Pancreas (tissue), 10 donors: ENCODE results near the gene CSNK1G1. TPM values are rescaled to one million over a fixed set of nuclear protein-coding genes. Genes with fewer than 3 reads are reported as not detected.
A peak's percentile ranks its signal among the peaks of the same experiment; 100 is the strongest.

Experiments
- ATAC-seq, 4 donors: fragments of 200-7000 bp; cut with Tn5 transposase; one replicate each; pipeline versions ENCODE4 v1.8.0 to v1.9.1; 2020; ENCODE audit warnings: mild to moderate bottlenecking in 4 of 4, moderate library complexity in 4 of 4
- DNase-seq, 6 donors: peaks; one replicate each; pipeline ENCODE4 v3.0.0-alpha.2; 2020
- FAIRE-seq: peaks from 2 replicates; lab custom pipeline; 2012; peaks lifted over from hg19 to GRCh38; lab: Jason Lieb, UNC
- H3K27ac ChIP-seq, 4 donors: fragments of 200-600 bp; sonication (generic); 1 replicate in 3 of 4; 2 replicates in 1 of 4; pipeline versions ENCODE4 v1.5.0 to v1.8.0; 2020
- H3K27me3 ChIP-seq, 4 donors: fragments of 200-600 bp; one replicate each; pipeline ENCODE4 v1.8.0; 2021
- H3K36me3 ChIP-seq, 3 donors: fragments of 200-600 bp; sonication (generic) in 1 of 3; one replicate each; pipeline versions ENCODE4 v1.5.0 to v1.8.0; 2020 to 2021
- H3K4me1 ChIP-seq, 3 donors: fragments of 200-600 bp; one replicate each; pipeline ENCODE4 v1.8.0; 2021
- H3K4me3 ChIP-seq, 4 donors: fragments of 200-600 bp; sonication (generic) in 2 of 4; one replicate each; pipeline versions ENCODE4 v1.5.0 to v1.8.0; 2020 to 2021
- H3K9me3 ChIP-seq, 4 donors: fragments of 200-600 bp; one replicate each; pipeline ENCODE4 v1.8.0; 2021
- WGBS, 2 donors: extraction: QIAGEN DNeasy Blood & Tissue Kit; methylation state at CpG; one replicate each; pipeline ENCODE4 v1.1.7; 2013; 5-methylcytosine and 5-hydroxymethylcytosine counted together
- intact Hi-C, 3 donors: fragments of 100-400 bp; cut with DNase I; formaldehyde crosslinking; loops; one replicate each; pipeline versions ENCODE4 v1.11.1 to v1.14.2; 2022
- polyA plus RNA-seq, 2 donors: library from polyadenylated mRNA; stranded (reverse); fragments of 200-250 nt; gene quantifications; one replicate each; pipeline ENCODE4 v1.2.3, GENCODE V29; 2013
- total RNA-seq, 6 donors: library from RNA; stranded (reverse); fragmentation: NEBNext Ultra II Directional in 4 of 6; extraction: Animal tissue kit (Norgen Biotek cat#: 25700) in 4 of 6; gene quantifications; one replicate each; pipeline versions ENCODE4 v1.2.1 to v1.2.4, GENCODE V29; 2021 to 2023
- TF ChIP-seq, protein P1 (sequence below), 4 donors: fragments of 200-600 bp; sonication (generic) in 3 of 4; IDR thresholded peaks; one replicate each; pipeline versions ENCODE4 v1.5.0 to v1.8.0; 2021; ENCODE audit warnings: antibody characterized with exemption in 4 of 4
- donor health status: healthy with polysubstance abuse.
- donor health status: DM: no; HTN: no; CAD: no; lungs with moderate emphysema.
- donor health status: DM: no; HTN: no; CAD: no.
- donor health status: control.
- donor health status: control.
- donor health status: Bipolar disorder and iron deficiency.
- donor health status: DM: yes; HTN: yes; CAD: no.
- donor health status: DM: no; HTN: no; CAD: no.
- donor health status: DM: no; HTN: no; CAD: no.
- donor health status: DM: yes; HTN: yes; CAD: no.

The CSNK1G1 gene
- total and polyA plus RNA-seq, 8 donors, result 2.4 to 12.1 (median 7.0) TPM

DNA sequence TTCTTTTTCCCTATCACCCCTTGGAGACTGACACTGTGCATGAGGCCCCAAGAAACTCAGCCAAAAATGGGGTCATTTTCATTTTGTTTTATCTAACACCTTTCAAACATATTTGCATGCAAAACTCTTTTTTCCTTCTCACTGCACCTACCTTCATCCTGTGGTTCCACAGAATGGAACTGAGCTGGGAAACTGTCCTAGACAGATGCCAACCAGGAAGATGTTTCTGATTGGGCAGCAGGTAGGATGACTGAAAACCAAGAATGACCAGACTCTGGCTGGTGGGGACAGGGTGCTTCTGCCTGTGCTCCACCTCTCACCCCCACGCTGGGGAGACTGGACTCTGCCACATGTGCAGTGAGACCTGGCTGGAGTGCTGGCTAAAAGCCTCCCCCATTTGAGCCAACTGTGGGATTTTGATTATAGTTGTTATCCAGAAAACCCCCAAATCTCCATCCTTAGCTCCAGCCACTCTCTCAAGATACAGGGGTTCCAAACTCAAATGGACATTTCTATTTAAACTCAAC is 198.3 kb downstream of the CSNK1G1 start:
- Histone ChIP-seq H3K27me3 (no peaks in the 10 kb centered on the region), H3K9me3 (no peaks in the 10 kb centered on the region), H3K4me1 (peaks cover 19 to 41% (median 24%) of the 10 kb centered on the region in 3 donors), H3K27ac (no peak overlapping the region), H3K36me3 (peaks cover 3 to 50% (median 41%) of the 10 kb centered on the region in 3 donors), H3K4me3 (no peak overlapping the region)
- no peak for DNase-seq
- no peak for ATAC-seq
- intact Hi-C loops, result no loop called here
- TF ChIP-seq, protein P1, sequence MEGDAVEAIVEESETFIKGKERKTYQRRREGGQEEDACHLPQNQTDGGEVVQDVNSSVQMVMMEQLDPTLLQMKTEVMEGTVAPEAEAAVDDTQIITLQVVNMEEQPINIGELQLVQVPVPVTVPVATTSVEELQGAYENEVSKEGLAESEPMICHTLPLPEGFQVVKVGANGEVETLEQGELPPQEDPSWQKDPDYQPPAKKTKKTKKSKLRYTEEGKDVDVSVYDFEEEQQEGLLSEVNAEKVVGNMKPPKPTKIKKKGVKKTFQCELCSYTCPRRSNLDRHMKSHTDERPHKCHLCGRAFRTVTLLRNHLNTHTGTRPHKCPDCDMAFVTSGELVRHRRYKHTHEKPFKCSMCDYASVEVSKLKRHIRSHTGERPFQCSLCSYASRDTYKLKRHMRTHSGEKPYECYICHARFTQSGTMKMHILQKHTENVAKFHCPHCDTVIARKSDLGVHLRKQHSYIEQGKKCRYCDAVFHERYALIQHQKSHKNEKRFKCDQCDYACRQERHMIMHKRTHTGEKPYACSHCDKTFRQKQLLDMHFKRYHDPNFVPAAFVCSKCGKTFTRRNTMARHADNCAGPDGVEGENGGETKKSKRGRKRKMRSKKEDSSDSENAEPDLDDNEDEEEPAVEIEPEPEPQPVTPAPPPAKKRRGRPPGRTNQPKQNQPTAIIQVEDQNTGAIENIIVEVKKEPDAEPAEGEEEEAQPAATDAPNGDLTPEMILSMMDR (IDR thresholded peaks at IDR 0.05), result no peak
- no peak for FAIRE-seq
- WGBS, 2 donors, result 58 to 68% methylated on average over 1 of the region's 1 CpG

DNA sequence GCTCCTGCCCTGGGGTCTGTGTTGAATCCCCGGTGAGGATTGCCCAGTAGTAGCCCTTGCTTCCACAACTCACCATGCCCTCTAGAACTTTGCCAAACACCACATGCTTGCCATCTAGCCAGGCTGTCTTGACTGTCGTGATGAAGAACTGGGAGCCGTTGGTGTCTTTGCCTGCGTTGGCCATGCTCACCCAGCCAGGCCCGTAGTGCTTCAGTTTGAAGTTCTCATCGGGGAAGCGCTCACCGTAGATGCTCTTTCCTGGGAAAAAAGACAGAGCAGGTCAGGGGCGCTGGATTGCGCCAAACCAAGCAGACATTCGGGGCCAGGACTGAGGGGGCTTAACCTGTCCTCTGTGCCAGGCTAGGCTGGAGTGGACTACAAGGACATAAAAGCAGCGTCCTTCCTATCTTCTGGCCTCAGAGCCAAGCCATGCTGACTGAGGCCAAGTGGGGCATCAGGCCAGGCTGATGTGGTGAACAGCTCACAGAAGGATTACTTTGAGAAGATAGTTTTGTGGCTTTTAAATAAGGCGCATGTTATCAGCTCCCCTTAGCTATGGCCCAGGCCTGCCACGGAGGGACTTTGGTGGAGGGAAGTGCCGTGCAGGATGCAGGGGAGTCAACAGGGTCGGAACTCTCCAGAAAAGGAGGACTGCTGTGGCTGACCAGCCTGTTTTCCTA is 199.2 kb downstream of the CSNK1G1 start:
- DNase-seq (no peak), ATAC-seq (no peak), FAIRE-seq (no peak)
- Histone ChIP-seq H3K9me3 (no peaks in the 10 kb centered on the region), H3K36me3 (peaks cover 3 to 50% (median 41%) of the 10 kb centered on the region in 3 donors), H3K27me3 (no peaks in the 10 kb centered on the region), H3K27ac (no peak overlapping the region), H3K4me3 (no peak overlapping the region), H3K4me1 (peaks cover 19 to 42% (median 29%) of the 10 kb centered on the region in 3 donors)
- WGBS, 2 donors, result 71 to 82% methylated on average over 16 of the region's 16 CpGs
- TF ChIP-seq, protein P1 (IDR thresholded peaks at IDR 0.05), result no peak
- intact Hi-C loops, result no loop called here

DNA sequence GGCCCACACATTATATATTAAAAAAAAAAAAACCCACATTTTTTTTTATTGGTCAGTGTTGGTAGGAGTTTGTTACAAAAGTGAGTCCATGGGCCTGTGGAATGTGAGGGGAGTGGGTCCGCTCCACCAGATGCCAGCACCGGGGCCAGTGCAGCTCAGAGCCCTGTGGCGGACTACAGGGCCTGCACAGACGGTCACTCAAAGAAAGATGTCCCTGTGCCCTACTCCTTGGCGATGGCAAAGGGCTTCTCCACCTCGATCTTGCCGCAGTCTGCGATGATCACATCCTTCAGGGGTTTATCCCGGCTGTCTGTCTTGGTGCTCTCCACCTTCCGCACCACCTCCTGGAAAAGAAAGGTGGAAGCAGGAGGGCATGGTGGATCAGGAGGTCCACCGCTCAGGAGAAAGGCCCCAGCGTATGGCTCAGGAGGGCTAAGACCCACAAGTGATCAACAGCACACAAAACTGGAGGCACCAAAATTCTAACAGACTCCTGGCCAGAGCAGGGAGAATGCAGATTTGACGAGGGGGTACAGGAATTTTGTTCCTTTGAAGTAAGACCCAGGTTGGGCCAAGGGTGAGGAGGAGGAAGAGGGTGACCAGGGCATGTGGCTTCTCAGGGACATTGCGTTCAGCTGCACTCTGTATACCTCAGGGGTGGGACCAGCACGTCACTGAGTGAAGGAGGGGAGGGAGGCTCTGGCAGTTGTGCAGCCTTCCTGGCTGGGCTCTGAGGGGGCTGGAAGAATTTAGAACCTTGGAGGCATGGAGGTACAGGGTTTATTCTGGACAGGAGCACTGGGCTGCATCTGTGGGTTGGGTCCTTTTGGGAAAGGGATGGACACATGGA is 199.9 kb downstream of the CSNK1G1 start:
- Histone ChIP-seq H3K27ac (no peak overlapping the region), H3K4me1 (peaks cover 14 to 35% (median 21%) of the 10 kb centered on the region in 3 donors), H3K4me3 (no peak overlapping the region), H3K27me3 (no peaks in the 10 kb centered on the region), H3K36me3 (peaks cover 3 to 50% (median 41%) of the 10 kb centered on the region in 3 donors), H3K9me3 (no peaks in the 10 kb centered on the region)
- TF ChIP-seq, protein P1 (IDR thresholded peaks at IDR 0.05), result no peak
- FAIRE-seq (no peak), ATAC-seq (no peak), DNase-seq (no peak)
- intact Hi-C loops, result no loop called here
- WGBS, 2 donors, result 84 to 90% methylated on average over 15 of the region's 15 CpGs

DNA sequence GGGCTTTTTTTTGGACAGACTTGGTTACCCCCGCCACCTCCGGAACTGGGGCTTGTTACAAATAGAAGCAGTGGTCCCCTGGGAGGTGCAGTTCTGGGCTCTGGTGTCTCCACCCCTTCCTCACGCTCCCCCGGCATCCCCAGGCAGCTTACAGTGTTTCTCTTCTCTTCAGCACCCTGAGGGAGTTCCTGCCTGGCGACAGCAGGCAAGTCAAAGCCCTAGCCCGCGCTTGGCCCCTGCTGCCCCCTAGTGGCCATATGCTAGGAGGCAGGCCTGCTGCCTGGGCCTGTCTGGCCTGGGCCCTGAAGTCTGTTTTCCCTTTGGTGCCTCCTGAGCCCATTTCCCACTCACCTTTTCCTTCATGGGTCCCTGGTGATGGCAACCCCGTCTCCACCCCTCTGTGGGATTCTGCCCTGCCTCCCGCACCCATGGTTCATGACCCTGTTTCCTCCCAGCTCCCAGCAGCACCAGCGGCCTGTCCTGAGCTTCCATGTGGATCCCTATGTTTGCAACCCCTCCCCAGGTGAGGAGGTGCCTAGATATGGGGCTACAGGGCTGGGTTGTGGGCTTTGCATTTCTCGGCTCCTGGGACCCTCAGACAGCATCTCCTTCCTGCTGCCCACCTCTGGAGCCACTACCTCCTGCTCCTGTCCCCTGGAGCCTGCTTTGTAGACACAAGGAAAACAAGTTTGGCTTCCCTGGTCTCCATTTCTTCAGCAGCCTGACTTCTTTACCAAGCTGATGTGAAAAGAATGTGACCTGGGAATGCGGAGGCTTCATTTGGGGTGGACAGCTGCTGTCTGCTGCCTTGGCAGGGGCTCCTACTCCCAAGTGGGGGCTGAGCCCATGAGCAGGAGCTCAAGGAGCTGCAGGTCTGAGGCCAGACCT is 202.2 kb downstream of the CSNK1G1 start:
- Histone ChIP-seq H3K4me3 (no peak overlapping the region), H3K27me3 (no peaks in the 10 kb centered on the region), H3K9me3 (no peaks in the 10 kb centered on the region), H3K27ac (peak overlapping the region in 2 of 4 donors; percentile 28 to 30), H3K4me1 (peaks cover 3 to 12% (median 4%) of the 10 kb centered on the region in 3 donors), H3K36me3 (peaks cover 0 to 37% (median 21%) of the 10 kb centered on the region in 3 donors)
- FAIRE-seq (no peak), ATAC-seq (peak; percentile 79 to 91 (median 84)), DNase-seq (peak; percentile 87 to 99 (median 94))
- TF ChIP-seq, protein P1 (IDR thresholded peaks at IDR 0.05), result peak; percentile 97 to 99 (median 98)
- intact Hi-C loops, result no loop called here
- 11 to 12% methylated on average over 12 of the region's 12 CpGs for WGBS, 2 donors
